IMR-90 (cell line): Measurements from ENCODE around the gene SVIL.

ENCODE experiments used
- CHD1 ChIP-seq: IDR thresholded peaks from 2 replicates; pipeline ENCODE4 v1.6.1; 2012; ENCODE audit warnings: low read depth, low read length, improper control_type of control experiment
- CTCF ChIP-seq: conservative IDR thresholded peaks from 2 replicates; pipeline ENCODE4 v1.5.1; 2012; ENCODE audit warnings: mild to moderate bottlenecking, low read depth, low read length, improper control_type of control experiment
- MAFK ChIP-seq: IDR thresholded peaks from 2 replicates; pipeline ENCODE4 v1.6.1; 2012; ENCODE audit warnings: low read depth, low read length, improper control_type of control experiment
- MXI1 ChIP-seq: IDR thresholded peaks from 2 replicates; pipeline ENCODE4 v1.6.1; 2012; ENCODE audit warnings: low read depth, mild to moderate bottlenecking, low read length, moderate library complexity, borderline replicate concordance
- POLR2A ChIP-seq: IDR thresholded peaks from 2 replicates; pipeline ENCODE4 v1.6.1; 2012; ENCODE audit warnings: mild to moderate bottlenecking, low read depth, low read length
- RAD21 ChIP-seq: IDR thresholded peaks from 2 replicates; pipeline ENCODE4 v1.6.1; 2012; ENCODE audit warnings: low read length, improper control_type of control experiment
- SMC3 ChIP-seq: fragments of 150-350 bp; IDR thresholded peaks from 2 replicates; pipeline ENCODE4 v1.6.1; 2016; ENCODE audit warnings: low read depth, mild to moderate bottlenecking, antibody characterized with exemption, low read length, moderate library complexity
- USF2 ChIP-seq: fragments of 150-350 bp; IDR thresholded peaks from 2 replicates; pipeline ENCODE4 v1.6.1; 2017; ENCODE audit warnings: mild to moderate bottlenecking, antibody characterized with exemption, low read length, low read depth

- TF ChIP-seq POLR2A (no peak), MAFK (no peak), SMC3 (no peak), CTCF (no peak), CHD1 (no peak), RAD21 (no peak), MXI1 (no peak), USF2 (no peak)
Measured at GRCh38 chr10:29634105-29634504, 666 bp downstream of the SVIL start.
